GM19438 (cell line): ENCODE data around the gene PLD6.
"Not testable (repeated sequence)": the region's sequence is repeated elsewhere in the genome, so short reads cannot be mapped to it uniquely, and the experiment has no call there.

Experiments
- ATAC-seq: cut with Tn5 transposase; IDR thresholded peaks from one replicate; pipeline ENCODE4 v1.9.1; 2021; ENCODE audit warnings: low read depth; ENCODE audit not compliant: unreplicated experiment

PLD6 gene

DNA sequence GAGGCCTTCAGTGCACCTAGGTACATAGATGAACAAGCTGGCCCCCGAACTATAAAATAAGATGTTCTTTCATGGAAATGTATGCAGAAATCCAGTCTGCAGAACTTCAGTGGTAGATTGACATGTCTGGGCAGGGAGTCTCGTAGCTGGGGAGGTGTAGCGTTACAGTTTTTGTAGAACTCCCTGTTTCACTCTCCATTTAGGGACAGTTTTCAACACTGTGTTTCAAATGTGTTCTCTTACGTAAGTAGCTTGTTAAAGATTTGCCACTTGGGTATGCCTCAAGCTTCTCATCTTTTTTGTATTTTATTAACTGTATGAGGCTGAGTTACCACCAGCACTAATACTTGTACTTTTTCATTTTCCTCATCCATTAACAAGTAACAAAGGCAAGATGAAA is 46.6 kb downstream of the PLD6 start:
- no peak for ATAC-seq

DNA sequence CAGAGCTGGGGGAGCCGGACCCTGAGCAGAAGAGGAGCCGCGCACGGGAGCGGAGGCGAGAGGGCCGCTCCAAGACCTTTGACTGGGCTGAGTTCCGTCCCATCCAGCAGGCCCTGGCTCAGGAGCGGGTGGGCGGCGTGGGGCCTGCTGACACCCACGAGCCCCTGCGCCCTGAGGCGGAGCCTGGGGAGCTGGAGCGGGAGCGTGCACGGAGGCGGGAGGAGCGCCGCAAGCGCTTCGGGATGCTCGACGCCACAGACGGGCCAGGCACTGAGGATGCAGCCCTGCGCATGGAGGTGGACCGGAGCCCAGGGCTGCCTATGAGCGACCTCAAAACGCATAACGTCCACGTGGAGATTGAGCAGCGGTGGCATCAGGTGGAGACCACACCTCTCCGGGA is 47.6 kb downstream of the PLD6 start:
- not testable (repeated sequence) for ATAC-seq

DNA sequence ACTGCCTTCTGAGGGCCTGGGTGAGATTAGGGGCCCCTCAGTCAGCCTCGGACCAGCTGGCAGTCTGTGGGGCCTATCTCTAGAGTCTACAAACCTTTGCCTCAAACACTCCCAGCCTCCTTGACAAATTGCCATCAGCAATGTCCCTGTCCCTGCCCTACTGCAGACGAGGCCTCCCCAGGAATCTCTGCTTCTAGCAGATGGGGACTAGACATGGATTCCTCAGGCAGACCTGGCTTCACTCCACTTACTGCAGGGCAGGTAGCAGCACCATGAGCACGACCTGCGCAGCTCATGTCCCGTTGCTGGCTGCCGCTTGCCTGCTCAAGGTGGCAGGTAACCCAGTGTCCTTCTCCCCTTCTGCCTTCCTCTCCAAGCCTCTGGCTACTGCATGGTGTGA is 49.1 kb downstream of the PLD6 start:
- no peak for ATAC-seq

DNA sequence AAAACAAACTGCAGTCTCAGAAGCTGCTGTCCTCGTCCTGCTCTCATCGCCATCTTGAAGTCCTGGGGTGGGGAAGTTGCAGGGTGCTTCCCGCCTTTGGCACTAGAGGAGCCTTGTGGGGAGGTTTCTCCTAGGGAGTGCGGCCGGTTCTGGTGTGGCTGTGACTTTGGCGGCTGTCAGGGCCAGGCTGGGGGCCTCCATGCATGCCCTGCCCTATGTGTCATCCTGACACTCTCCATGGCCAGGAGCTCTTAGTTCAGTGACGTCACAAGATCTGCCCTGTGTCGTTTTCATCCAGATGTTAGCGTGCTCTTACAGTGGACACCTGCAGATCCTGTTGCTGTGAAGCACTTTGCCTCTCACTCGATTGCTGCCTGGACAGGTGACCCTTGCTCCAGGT is 49.6 kb downstream of the PLD6 start:
- ATAC-seq = no peak

DNA sequence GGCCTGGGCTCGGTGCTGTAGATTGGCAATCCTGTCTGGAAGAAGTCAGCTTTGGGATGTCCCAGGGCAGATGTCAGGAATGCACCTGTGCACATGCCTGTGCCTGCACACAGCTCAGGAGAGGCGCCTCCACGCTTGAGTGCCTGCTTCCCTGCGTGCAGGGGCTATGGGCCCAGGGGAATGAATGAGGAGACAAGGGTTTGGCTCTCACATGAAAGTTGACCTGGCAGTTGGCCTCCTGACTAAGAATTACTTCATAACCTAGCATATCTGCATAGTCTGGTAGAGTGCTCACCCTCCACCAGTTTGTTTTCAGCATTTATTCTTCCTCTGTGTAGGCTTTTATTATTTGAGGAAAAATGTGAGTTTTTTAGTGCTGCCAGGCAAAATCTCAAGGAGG is 50.0 kb downstream of the PLD6 start:
- ATAC-seq = no peak

DNA sequence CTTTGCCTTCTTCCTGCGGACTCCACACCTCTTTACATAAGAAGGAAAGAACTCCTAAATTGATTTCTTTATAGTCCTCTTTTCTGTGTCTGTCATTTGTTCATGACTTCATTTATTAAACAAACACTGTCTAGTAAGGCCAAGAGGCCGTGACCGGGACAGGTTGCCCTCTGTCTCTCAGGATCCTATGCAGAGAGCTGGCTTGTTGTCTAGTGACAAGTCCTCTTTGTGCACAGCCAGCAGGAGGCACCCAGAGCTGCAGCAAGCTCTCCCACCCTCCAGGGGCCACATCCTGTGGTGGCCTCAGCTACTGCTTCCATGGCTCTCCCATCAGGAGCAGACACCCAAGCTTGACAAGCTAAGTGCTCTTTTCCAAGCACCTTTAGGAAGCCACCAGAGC is 50.6 kb downstream of the PLD6 start:
- ATAC-seq = no peak

DNA sequence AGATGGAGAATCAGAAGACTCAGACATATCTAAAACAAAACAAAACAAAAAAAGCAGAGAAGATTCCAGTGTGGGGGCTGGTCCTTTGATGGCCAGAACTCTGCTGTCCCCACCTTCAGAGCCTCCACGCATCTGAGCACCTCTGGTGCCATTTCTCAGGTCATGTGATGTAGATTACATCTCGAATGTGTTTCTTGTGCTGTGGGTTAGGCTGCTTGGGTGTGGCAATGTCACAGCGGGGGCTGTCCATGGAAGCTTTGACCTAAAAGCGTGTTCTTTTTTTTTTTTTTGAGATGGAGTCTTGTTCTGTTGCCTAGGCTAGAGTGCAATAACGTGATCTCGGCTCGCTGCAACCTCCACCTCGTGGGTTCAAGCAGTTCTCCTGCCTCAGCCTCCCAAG is 51.2 kb downstream of the PLD6 start:
- ATAC-seq = no peak

DNA sequence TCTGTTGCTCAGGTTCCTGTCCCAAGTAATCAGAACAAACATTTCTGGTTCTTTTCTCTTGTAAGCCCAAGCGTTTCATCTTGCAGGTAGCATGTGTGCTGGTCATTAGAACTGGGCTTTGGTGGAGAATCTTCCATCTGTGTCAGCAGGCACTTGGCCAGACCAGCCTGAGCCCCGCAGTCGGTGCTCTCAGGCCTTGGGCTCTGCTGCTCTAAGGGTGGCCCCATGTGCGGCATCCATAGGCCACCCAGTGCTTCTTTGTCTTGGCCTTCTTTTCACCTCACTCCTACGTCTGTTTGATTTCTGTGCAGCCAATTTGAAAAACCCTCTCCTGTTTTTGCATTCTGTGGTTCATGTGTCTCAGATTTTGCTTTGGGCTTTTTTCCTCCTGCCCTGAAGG is 51.6 kb downstream of the PLD6 start:
- ATAC-seq = no peak

DNA sequence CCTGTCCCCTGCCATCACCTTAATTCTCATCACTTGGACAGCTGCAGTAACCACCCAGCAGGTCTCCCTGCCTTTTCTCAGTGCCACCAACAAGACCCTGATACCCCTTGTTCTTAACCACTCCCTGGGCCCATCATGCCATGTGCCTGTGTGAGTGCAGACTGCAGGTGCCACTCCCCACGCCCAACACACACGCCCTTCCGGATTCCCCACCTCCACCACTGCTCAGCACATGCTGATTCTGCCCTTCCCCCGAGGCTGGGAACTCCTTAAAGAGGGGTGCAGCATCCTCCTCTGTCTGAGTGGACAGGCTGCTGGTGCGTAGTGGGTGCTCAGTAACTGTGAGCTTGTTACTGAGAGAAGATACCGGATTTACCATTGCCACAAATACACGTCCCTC is 52.4 kb downstream of the PLD6 start:
- no peak for ATAC-seq

DNA sequence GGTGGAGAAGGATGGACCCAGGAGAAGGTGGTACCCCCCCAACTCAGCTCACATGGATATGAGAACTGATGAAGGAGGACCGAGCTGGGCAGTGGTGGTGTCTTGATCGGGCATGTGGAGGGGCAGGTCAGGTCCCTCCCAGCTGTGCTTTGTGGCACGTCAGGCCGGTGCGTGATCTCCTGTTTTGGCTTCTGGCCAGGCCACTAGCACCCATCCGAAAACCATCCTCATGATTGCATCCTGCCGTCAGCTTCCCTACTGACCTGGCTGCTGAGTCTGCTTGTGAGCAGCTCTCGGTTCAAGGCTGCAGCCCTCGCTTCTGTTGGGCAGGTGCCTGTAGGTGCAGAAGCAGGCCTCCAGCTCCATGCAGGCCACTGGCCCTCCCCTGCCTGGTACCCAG is 53.1 kb downstream of the PLD6 start:
- no peak for ATAC-seq

DNA sequence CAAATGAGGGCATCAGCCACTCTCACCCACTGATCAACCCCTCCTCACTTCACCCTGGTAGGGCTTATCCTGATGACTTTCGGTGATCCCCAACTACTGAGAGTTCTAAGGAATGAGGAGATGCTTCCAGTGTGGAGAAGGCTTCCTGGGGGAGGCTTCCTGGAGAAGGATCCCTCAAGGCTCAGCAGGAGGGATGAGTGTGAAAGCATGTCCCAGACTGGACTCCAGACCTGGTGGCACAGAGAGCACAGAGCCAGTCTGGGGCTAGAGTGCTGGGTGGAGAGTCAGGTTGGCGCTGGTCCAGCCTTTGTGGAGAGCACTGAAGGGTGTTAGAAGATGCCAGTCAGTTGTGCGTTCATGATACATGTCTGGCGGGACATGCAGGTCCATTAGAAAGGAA is 53.7 kb downstream of the PLD6 start:
- ATAC-seq = no peak

DNA sequence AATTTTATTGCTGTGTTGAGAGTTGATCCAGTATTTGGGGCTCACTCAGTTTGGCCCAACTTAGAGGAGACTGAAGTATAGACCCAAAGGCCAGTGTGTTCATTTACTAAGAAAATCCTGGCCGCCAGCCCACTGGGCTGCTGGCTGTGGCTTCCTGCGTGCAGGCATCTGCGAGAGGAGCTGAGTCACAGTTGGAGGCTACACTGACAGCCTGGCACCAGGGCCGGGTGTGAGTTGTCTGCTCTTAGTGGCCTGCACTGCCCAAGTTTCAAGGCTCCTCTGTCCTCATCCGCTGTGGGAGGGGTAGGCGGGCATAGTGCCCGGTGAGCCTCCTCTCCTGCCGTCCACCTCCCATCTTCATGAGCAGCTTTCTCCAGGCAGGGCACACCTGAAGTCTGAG is 54.2 kb downstream of the PLD6 start:
- no peak for ATAC-seq

DNA sequence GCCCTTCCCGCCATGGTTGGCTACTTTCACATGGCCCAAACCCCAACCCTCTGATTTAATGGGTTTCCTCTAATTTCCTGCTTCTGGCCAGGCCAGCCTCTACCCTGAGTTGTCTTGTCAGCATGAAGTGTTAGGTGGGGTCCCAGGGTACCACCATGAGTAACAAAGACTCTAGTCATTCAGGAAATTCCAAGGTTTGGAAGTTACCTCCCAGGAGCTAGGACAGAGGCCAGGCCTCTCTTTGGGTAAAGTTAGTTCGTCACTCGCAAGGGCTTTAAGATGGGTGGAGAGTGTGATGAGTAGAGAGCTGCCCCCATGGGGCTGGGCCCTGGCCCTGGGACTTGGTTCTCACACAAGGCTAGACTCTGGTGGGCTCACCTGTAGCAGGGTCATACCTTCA is 54.6 kb downstream of the PLD6 start:
- ATAC-seq = no peak

DNA sequence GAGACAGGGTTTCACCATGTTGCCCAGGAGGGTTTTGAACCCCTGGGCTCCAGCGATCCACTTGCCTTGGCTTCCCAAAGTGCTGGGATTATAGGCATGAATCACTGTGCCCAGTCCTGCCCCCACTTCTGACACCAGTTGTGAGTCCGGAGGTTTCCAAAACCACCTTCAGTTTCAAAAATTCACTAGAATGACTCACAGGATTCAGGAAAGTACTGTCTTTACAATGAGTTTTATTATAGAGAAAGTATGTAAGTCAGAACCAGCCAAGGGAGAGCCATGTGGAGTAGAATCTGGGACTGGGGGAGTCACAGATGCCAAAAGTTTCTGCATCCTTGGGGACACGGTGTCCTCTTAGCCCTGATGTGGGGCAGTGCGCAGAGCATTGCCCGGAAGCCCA is 55.1 kb downstream of the PLD6 start:
- ATAC-seq = no peak
